Spinal cord (tissue), 10 donors: ENCODE results near the gene PIAS1. TPM values are rescaled to one million over a fixed set of nuclear protein-coding genes. Genes with fewer than 3 reads are reported as not detected.
A peak's percentile ranks its signal among the peaks of the same experiment; 100 is the strongest.

Experiments used
- DNase-seq, 6 donors: peaks; one replicate each; pipeline versions ENCODE4 v3.0.0 to v3.0.0-alpha.2; 2013 to 2015; ENCODE audit warnings: low spot score in 6 of 6, low read depth in 4 of 6
- H3K27ac ChIP-seq: one replicate; pipeline ENCODE4 v1.5.1; 2013; ENCODE audit warnings: low read depth, low read length, control low read depth
- H3K27me3 ChIP-seq: one replicate; pipeline ENCODE4 v1.6.1; 2013; ENCODE audit warnings: low read length; ENCODE audit not compliant: control insufficient read depth, insufficient read depth
- H3K36me3 ChIP-seq: one replicate; pipeline ENCODE4 v1.6.1; 2013; ENCODE audit warnings: low read length; ENCODE audit not compliant: control insufficient read depth, insufficient read depth
- H3K4me1 ChIP-seq: one replicate; pipeline ENCODE4 v1.6.1; 2013; ENCODE audit warnings: low read length; ENCODE audit not compliant: control insufficient read depth, insufficient read depth
- H3K4me3 ChIP-seq: one replicate; pipeline ENCODE4 v1.5.1; 2013; ENCODE audit warnings: low read depth, low read length, control low read depth
- H3K9me3 ChIP-seq: one replicate; pipeline ENCODE4 v1.6.1; 2013; ENCODE audit warnings: low read length; ENCODE audit not compliant: control insufficient read depth, insufficient read depth
- WGBS: methylation state at CpG from one replicate; pipeline ENCODE4 v1.1.5; 2013; ENCODE audit warnings: missing lambda C conversion rate; ENCODE audit not compliant: insufficient coverage; 5-methylcytosine and 5-hydroxymethylcytosine counted together
- polyA plus RNA-seq, 2 donors: library from polyadenylated mRNA; unstranded; fragments of 120-200 nt; gene quantifications; one replicate each; pipeline ENCODE4 v1.2.1, GENCODE V29; 2013; ENCODE audit not compliant: insufficient read length in 2 of 2
- total RNA-seq, 2 donors: library from RNA; depleted of rRNA in 1 of 2; stranded (reverse); fragments of 120-200 nt in 1 of 2; fragments of >200 nt in 1 of 2; gene quantifications; one replicate each; pipeline versions ENCODE4 v1.2.3 to v1.2.4, GENCODE V29; 2013 to 2014
- donor health status: healthy.

PIAS1 gene
- total and polyA plus RNA-seq, 4 donors, result 34.4 to 48.5 (median 37.7) TPM

- 95% methylated on average over 9 of the region's 12 CpGs for WGBS
- no peak overlapping the region for H3K27ac ChIP-seq
Observed at GRCh38 chr15:68206711-68207151, 152.6 kb downstream of the PIAS1 start.

GRCh38 chr15:68207176-68207935 is 153.2 kb downstream of the PIAS1 start:
- H3K27ac ChIP-seq, result no peak overlapping the region
- H3K36me3 ChIP-seq, result peaks cover 17% of the 10 kb centered on the region
- no peak overlapping the region for H3K4me3 ChIP-seq
- no peaks in the 10 kb centered on the region for H3K9me3 ChIP-seq
- WGBS, result 92% methylated on average over 7 of the region's 12 CpGs
- H3K27me3 ChIP-seq, result no peaks in the 10 kb centered on the region
- peaks cover 51% of the 10 kb centered on the region for H3K4me1 ChIP-seq
- DNase-seq, result no peak

More at GRCh38 chr15:68206711-68207151, 152.6 kb downstream of the PIAS1 start:
- Histone ChIP-seq H3K4me3 (no peak overlapping the region), H3K9me3 (no peaks in the 10 kb centered on the region), H3K4me1 (peaks cover 51% of the 10 kb centered on the region), H3K27me3 (no peaks in the 10 kb centered on the region), H3K36me3 (peaks cover 17% of the 10 kb centered on the region)
- DNase-seq, result no peak

DNA sequence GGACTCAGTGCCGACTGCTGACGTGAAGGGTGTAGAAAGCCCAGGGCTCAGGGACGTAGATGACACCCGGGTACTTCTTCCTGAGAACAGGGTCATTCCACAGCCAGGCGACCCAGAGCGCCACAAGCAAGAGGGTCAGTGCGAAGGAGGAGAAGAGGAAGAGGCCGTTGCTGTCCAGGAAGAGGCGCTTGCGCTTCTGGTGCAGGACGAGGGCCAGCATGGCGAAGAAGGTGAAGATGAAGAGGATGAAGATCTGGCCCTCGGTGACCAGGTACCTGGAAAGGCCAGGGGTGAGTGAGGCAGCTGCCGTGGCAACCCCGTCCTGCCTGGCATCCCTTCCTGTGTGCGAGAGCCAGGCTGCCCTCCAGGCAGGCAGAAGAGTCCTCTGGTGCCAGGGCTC is 154.0 kb downstream of the PIAS1 start:
- Histone ChIP-seq H3K27me3 (no peaks in the 10 kb centered on the region), H3K4me1 (peaks cover 51% of the 10 kb centered on the region), H3K4me3 (no peak overlapping the region), H3K9me3 (no peaks in the 10 kb centered on the region), H3K27ac (no peak overlapping the region), H3K36me3 (peaks cover 17% of the 10 kb centered on the region)
- 71% methylated on average over 16 of the region's 16 CpGs for WGBS
- DNase-seq, result no peak

DNA sequence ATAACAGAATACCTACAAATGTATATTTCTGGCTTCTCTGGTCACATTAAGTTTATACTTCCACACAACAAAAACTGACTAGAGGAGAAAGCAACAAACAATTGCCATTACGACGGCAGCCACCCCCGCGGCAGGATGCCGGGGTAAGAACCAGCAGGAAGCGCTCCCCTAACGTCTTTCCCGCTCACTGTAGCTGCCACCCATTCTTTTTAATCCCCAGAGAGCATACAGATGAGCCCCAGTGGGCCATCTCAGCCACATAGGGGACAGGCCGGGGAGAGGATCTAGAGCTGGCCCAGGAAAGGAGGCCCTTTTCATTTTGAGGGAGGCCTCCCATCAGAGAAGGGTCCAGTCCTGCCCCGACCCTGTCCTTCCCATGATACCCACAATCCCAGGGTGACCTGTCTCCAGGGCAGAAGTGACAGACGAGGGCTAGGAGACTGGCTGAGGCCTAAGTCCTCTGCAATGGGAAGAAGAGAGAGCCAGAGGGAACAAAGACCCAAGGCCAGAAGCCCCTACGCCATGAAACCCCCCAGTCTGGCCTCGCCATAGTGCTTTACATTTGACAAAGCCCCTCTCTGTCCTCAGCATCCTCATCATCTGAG is 154.6 kb downstream of the PIAS1 start:
- peaks cover 51% of the 10 kb centered on the region for H3K4me1 ChIP-seq
- DNase-seq, result no peak
- H3K4me3 ChIP-seq, result no peak overlapping the region
- no peak overlapping the region for H3K27ac ChIP-seq
- peaks cover 18% of the 10 kb centered on the region for H3K36me3 ChIP-seq
- WGBS, result 53% methylated on average over 9 of the region's 13 CpGs
- H3K9me3 ChIP-seq, result no peaks in the 10 kb centered on the region
- no peaks in the 10 kb centered on the region for H3K27me3 ChIP-seq

- no peak for DNase-seq
- H3K27ac ChIP-seq, result no peak overlapping the region
- H3K36me3 ChIP-seq, result peaks cover 23% of the 10 kb centered on the region
- no peaks in the 10 kb centered on the region for H3K27me3 ChIP-seq
- no peak overlapping the region for H3K4me3 ChIP-seq
- H3K4me1 ChIP-seq, result peaks cover 46% of the 10 kb centered on the region
- H3K9me3 ChIP-seq, result no peaks in the 10 kb centered on the region
- 72% methylated on average over 2 of the region's 7 CpGs for WGBS
Observed at GRCh38 chr15:68209272-68209671, 155.2 kb downstream of the PIAS1 start.

DNA sequence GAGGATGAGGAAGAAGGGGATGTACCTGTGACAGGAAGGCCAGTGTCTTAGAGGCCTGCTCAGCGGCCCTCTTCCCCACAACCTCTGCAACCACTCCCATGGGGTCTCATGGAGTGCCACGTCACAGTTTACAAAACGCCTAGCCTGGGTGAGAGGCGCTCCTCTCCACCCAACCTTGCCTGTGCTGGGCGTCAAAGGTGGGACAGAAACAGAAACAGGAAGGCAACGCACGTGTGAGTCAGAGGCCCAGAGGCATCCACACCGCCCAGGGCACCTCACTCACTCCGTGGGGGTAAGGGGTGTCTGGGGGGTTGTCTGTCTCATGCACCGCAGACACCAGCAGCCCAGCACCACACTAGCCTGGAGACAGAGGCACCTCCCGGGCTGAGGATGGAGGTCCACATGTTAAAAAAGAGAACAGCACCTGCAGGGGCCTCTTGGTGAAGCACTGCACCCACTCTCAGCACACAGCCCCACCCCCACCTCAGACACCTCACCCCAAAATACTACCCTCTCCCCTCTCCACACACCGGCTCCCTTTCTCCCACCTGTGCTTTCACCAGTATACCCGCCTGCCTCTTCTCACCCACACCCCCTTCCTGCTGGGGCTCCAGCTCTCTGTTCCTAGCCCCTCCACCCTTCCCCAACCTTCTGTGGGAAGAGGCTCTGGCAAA is 155.8 kb downstream of the PIAS1 start:
- DNase-seq, result no peak
- Histone ChIP-seq H3K27me3 (no peaks in the 10 kb centered on the region), H3K4me1 (peaks cover 40% of the 10 kb centered on the region), H3K36me3 (peaks cover 23% of the 10 kb centered on the region), H3K27ac (no peak overlapping the region), H3K4me3 (no peak overlapping the region), H3K9me3 (no peaks in the 10 kb centered on the region)
- WGBS, result 96% methylated on average over 7 of the region's 13 CpGs

DNA sequence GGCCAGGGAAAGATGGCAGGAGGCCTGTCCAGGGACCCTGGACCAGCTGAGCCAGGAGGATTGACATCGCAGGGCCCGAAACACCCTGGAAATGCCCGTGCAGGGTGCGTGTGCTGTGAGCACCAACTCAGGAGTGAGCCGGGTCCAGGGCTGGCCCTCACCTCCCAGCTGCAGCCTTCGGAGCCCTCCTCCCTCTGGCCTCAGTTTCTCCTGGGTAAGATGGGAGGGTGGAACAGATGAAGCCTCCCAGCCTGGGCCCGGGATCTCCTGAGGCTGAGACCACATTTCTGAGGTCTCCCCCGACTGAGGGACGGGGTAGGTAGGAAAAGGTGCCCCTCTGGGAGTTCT is 156.3 kb downstream of the PIAS1 start:
- DNase-seq, result no peak
- peaks cover 35% of the 10 kb centered on the region for H3K4me1 ChIP-seq
- peaks cover 23% of the 10 kb centered on the region for H3K36me3 ChIP-seq
- no peaks in the 10 kb centered on the region for H3K9me3 ChIP-seq
- 84% methylated on average over 6 of the region's 9 CpGs for WGBS
- peak overlapping the region; percentile 16 for H3K4me3 ChIP-seq
- no peaks in the 10 kb centered on the region for H3K27me3 ChIP-seq
- no peak overlapping the region for H3K27ac ChIP-seq

GRCh38 chr15:68210821-68211655 is 156.9 kb downstream of the PIAS1 start:
- H3K4me1 ChIP-seq, result peaks cover 30% of the 10 kb centered on the region
- H3K4me3 ChIP-seq, result peak overlapping the region; percentile 16
- peaks cover 23% of the 10 kb centered on the region for H3K36me3 ChIP-seq
- no peaks in the 10 kb centered on the region for H3K9me3 ChIP-seq
- DNase-seq, result peak in 4 of 6 donors; percentile 69 to 91 (median 82)
- no peak overlapping the region for H3K27ac ChIP-seq
- no peaks in the 10 kb centered on the region for H3K27me3 ChIP-seq
- 30% methylated on average over 20 of the region's 23 CpGs for WGBS

GRCh38 chr15:68211656-68212320 is 157.7 kb downstream of the PIAS1 start:
- H3K36me3 ChIP-seq, result peaks cover 23% of the 10 kb centered on the region
- peaks cover 27% of the 10 kb centered on the region for H3K4me1 ChIP-seq
- H3K27ac ChIP-seq, result no peak overlapping the region
- no peaks in the 10 kb centered on the region for H3K27me3 ChIP-seq
- H3K9me3 ChIP-seq, result no peaks in the 10 kb centered on the region
- DNase-seq, result no peak
- 89% methylated on average over 13 of the region's 14 CpGs for WGBS
- H3K4me3 ChIP-seq, result no peak overlapping the region
